ENCODE measurements around the gene METTL3.

DNA sequence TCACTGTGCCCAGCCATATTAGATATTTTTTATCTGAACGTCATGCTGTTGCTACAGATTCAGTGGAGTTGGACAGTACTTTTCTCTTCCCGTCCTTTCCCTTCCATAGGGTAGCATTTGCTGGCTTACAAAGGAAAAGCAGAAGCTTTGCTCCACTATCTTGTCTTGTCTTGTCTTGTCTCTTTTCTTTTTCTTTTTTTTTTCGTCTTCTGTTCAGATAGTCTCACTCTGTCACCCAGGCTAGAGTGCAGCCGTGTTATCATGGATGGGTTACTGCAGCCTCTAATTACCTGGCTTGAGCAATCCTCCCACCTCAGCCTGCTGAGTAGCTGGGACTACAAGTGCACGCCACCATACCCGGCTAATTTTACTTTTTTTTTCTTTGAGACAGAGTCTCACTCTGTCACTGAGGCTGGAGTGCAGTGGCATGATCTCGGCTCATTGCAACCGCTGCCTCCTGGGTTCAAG, 47.6 kb upstream of the METTL3 start:
- TF ChIP-seq, protein P1, sequence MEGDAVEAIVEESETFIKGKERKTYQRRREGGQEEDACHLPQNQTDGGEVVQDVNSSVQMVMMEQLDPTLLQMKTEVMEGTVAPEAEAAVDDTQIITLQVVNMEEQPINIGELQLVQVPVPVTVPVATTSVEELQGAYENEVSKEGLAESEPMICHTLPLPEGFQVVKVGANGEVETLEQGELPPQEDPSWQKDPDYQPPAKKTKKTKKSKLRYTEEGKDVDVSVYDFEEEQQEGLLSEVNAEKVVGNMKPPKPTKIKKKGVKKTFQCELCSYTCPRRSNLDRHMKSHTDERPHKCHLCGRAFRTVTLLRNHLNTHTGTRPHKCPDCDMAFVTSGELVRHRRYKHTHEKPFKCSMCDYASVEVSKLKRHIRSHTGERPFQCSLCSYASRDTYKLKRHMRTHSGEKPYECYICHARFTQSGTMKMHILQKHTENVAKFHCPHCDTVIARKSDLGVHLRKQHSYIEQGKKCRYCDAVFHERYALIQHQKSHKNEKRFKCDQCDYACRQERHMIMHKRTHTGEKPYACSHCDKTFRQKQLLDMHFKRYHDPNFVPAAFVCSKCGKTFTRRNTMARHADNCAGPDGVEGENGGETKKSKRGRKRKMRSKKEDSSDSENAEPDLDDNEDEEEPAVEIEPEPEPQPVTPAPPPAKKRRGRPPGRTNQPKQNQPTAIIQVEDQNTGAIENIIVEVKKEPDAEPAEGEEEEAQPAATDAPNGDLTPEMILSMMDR (IDR thresholded peaks at IDR 0.05 in 4 of 5, conservative IDR thresholded peaks at IDR 0.05 in 1 of 5): no peak
- no peak for TF ChIP-seq POLR2A (IDR thresholded peaks at IDR 0.05)

Data from gastrocnemius medialis (tissue), 4 donors.